Sigmoid colon (tissue), 7 donors: ENCODE results near the gene PKHD1. TPM values are rescaled to one million over a fixed set of nuclear protein-coding genes. Genes with fewer than 3 reads are reported as not detected.

Source experiments
- DNase-seq: peaks from one replicate; pipeline ENCODE4 v3.0.0-alpha.2; 2019
- H3K27ac ChIP-seq, 4 donors: fragments of 200-600 bp; sonication (generic); one replicate each; pipeline ENCODE4 v1.5.1; 2016 to 2019; ENCODE audit warnings: mild to moderate bottlenecking in 1 of 4
- H3K27me3 ChIP-seq, 3 donors: fragments of 200-600 bp; sonication (generic); one replicate each; pipeline ENCODE4 v1.5.1; 2019; ENCODE audit warnings: mild to moderate bottlenecking in 1 of 3
- H3K36me3 ChIP-seq, 4 donors: fragments of 200-600 bp; sonication (generic); one replicate each; pipeline ENCODE4 v1.5.1; 2016 to 2019
- H3K4me1 ChIP-seq, 4 donors: fragments of 200-600 bp; sonication (generic); one replicate each; pipeline ENCODE4 v1.5.1; 2017 to 2019
- H3K4me3 ChIP-seq, 4 donors: fragments of 200-600 bp; sonication (generic); one replicate each; pipeline ENCODE4 v1.5.1; 2017 to 2019; ENCODE audit warnings: mild to moderate bottlenecking in 2 of 4, moderate library complexity in 1 of 4
- H3K9me3 ChIP-seq, 4 donors: fragments of 200-600 bp in 3 of 4; sonication (generic) in 3 of 4; one replicate each; pipeline versions ENCODE4 v1.5.1 to v1.6.1; 2013 to 2019
- EP300 ChIP-seq, 4 donors: sonication (generic); formaldehyde crosslinking; IDR thresholded peaks; one replicate each; pipeline ENCODE4 v1.6.1; 2017; ENCODE audit warnings: antibody characterized with exemption in 4 of 4
- POLR2A ChIP-seq, 2 donors: fragments of 450-650 bp; IDR thresholded peaks; one replicate each; pipeline ENCODE4 v1.6.1; 2016; ENCODE audit warnings: antibody characterized with exemption in 2 of 2, mild to moderate bottlenecking in 2 of 2, moderate library complexity in 2 of 2
- POLR2AphosphoS5 ChIP-seq, 4 donors: sonication (generic); formaldehyde crosslinking; IDR thresholded peaks; one replicate each; pipeline ENCODE4 v1.6.1; 2017; ENCODE audit warnings: antibody characterized with exemption in 4 of 4
- WGBS, 2 donors: extraction: QIAGEN DNeasy Blood & Tissue Kit; methylation state at CpG; one replicate each; pipeline ENCODE4 v1.1.7; 2013; 5-methylcytosine and 5-hydroxymethylcytosine counted together
- intact Hi-C: fragments of 100-400 bp; cut with DNase I; formaldehyde crosslinking; loops from one replicate; pipeline ENCODE4 v1.15.1; 2023
- polyA plus RNA-seq, 3 donors: library from polyadenylated mRNA; stranded (reverse); fragments of 200-250 nt; gene quantifications; one replicate each; pipeline ENCODE4 v1.2.3, GENCODE V29; 2013
- total RNA-seq, 4 donors: library from RNA; depleted of rRNA; stranded (reverse); fragments of >200 nt; gene quantifications; one replicate each; pipeline ENCODE4 v1.1.0, GENCODE V29; 2016
- TF ChIP-seq, protein P1 (sequence below), 4 experiments: fragments of 450-650 bp in 3 of 4; fragments of 200-600 bp in 1 of 4; IDR thresholded peaks; one replicate each; pipeline ENCODE4 v1.5.1; 2016 to 2019; ENCODE audit warnings: antibody characterized with exemption in 4 of 4, mild to moderate bottlenecking in 3 of 4, moderate library complexity in 2 of 4
- donor health status: healthy with polysubstance abuse.
- donor health status: Bipolar disorder and iron deficiency.
- donor health status: healthy.

Gene PKHD1
- total and polyA plus RNA-seq, 7 donors: under 0.01 to 0.66 (median under 0.01) TPM; not detected in 2

GRCh38 chr6:51702851-51703250 is 384.6 kb downstream of the PKHD1 start:
- intact Hi-C loops: no loop called here
- Histone ChIP-seq H3K36me3 (no peaks in the 10 kb centered on the region), H3K4me1 (no peaks in the 10 kb centered on the region), H3K27ac (no peak overlapping the region), H3K27me3 (no peaks in the 10 kb centered on the region), H3K9me3 (no peaks in the 10 kb centered on the region), H3K4me3 (no peak overlapping the region)
- 7 to 47% methylated on average over 2 of the region's 2 CpGs for WGBS, 2 donors
- no peak for DNase-seq
- TF ChIP-seq POLR2A (IDR thresholded peaks at IDR 0.05) (no peak), EP300 (IDR thresholded peaks at IDR 0.05) (no peak), POLR2AphosphoS5 (IDR thresholded peaks at IDR 0.05) (no peak)

GRCh38 chr6:51684603-51685002 is 402.8 kb downstream of the PKHD1 start:
- Histone ChIP-seq H3K9me3 (no peaks in the 10 kb centered on the region), H3K27me3 (no peaks in the 10 kb centered on the region), H3K4me1 (peaks cover 0 to 3% (median 0%) of the 10 kb centered on the region in 4 donors), H3K4me3 (no peak overlapping the region), H3K36me3 (no peaks in the 10 kb centered on the region), H3K27ac (no peak overlapping the region)
- DNase-seq: no peak
- no peak for TF ChIP-seq POLR2A (IDR thresholded peaks at IDR 0.05)
- TF ChIP-seq EP300 (IDR thresholded peaks at IDR 0.05): no peak
- no peak for TF ChIP-seq POLR2AphosphoS5 (IDR thresholded peaks at IDR 0.05)
- TF ChIP-seq, protein P1, sequence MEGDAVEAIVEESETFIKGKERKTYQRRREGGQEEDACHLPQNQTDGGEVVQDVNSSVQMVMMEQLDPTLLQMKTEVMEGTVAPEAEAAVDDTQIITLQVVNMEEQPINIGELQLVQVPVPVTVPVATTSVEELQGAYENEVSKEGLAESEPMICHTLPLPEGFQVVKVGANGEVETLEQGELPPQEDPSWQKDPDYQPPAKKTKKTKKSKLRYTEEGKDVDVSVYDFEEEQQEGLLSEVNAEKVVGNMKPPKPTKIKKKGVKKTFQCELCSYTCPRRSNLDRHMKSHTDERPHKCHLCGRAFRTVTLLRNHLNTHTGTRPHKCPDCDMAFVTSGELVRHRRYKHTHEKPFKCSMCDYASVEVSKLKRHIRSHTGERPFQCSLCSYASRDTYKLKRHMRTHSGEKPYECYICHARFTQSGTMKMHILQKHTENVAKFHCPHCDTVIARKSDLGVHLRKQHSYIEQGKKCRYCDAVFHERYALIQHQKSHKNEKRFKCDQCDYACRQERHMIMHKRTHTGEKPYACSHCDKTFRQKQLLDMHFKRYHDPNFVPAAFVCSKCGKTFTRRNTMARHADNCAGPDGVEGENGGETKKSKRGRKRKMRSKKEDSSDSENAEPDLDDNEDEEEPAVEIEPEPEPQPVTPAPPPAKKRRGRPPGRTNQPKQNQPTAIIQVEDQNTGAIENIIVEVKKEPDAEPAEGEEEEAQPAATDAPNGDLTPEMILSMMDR (IDR thresholded peaks at IDR 0.05): no peak
- intact Hi-C loops: no loop called here

DNA sequence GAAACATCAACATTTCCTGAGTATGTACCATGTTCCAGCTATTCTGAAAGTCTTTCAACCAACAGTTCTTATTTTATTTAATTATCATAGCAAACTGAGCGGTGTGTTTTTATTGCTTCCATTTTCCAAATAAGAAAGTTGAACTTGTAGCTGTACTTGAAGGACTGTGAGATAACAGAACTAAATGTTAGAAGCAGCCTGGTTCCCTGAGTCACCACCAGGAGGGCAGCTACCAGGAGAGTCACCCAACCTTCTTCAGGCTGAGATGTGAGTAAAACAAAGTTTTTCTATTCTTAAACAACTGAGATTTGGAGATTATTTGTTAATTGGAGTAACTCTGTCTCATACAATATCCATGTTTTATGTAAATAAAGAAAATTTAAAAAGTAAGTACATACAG is 403.4 kb downstream of the PKHD1 start:
- Histone ChIP-seq H3K27me3 (no peaks in the 10 kb centered on the region), H3K36me3 (no peaks in the 10 kb centered on the region), H3K9me3 (no peaks in the 10 kb centered on the region), H3K27ac (no peak overlapping the region), H3K4me3 (no peak overlapping the region), H3K4me1 (peaks cover 0 to 9% (median 0%) of the 10 kb centered on the region in 4 donors)
- no peak for TF ChIP-seq EP300 (IDR thresholded peaks at IDR 0.05)
- no peak for TF ChIP-seq POLR2AphosphoS5 (IDR thresholded peaks at IDR 0.05)
- TF ChIP-seq POLR2A (IDR thresholded peaks at IDR 0.05): no peak
- TF ChIP-seq, protein P1 (IDR thresholded peaks at IDR 0.05): no peak
- WGBS, 2 donors: 83 to 90% methylated on average over 1 of the region's 1 CpG
- intact Hi-C loops: no loop called here
- DNase-seq: no peak

GRCh38 chr6:51678905-51679620 is 408.4 kb downstream of the PKHD1 start:
- peaks cover 0 to 12% (median 0%) of the 10 kb centered on the region in 4 donors for H3K4me1 ChIP-seq
- no peak for DNase-seq
- WGBS, 2 donors: 6 to 20% methylated on average over 5 of the region's 5 CpGs
- H3K36me3 ChIP-seq: no peaks in the 10 kb centered on the region
- no peak overlapping the region for H3K27ac ChIP-seq
- H3K4me3 ChIP-seq: no peak overlapping the region
- no peaks in the 10 kb centered on the region for H3K27me3 ChIP-seq
- H3K9me3 ChIP-seq: no peaks in the 10 kb centered on the region
- TF ChIP-seq POLR2AphosphoS5 (IDR thresholded peaks at IDR 0.05): no peak
- intact Hi-C loops: no loop called here

GRCh38 chr6:51678274-51678673 is 409.1 kb downstream of the PKHD1 start:
- 26 to 72% methylated on average over 1 of the region's 1 CpG for WGBS, 2 donors
- H3K27ac ChIP-seq: no peak overlapping the region
- peaks cover 0 to 12% (median 0%) of the 10 kb centered on the region in 4 donors for H3K4me1 ChIP-seq
- H3K36me3 ChIP-seq: no peaks in the 10 kb centered on the region
- intact Hi-C loops: no loop called here
- no peaks in the 10 kb centered on the region for H3K9me3 ChIP-seq
- TF ChIP-seq POLR2A (IDR thresholded peaks at IDR 0.05) (no peak), POLR2AphosphoS5 (IDR thresholded peaks at IDR 0.05) (no peak), EP300 (IDR thresholded peaks at IDR 0.05) (no peak)
- TF ChIP-seq, protein P1 (IDR thresholded peaks at IDR 0.05): no peak
- no peak overlapping the region for H3K4me3 ChIP-seq
- no peaks in the 10 kb centered on the region for H3K27me3 ChIP-seq
- no peak for DNase-seq

DNA sequence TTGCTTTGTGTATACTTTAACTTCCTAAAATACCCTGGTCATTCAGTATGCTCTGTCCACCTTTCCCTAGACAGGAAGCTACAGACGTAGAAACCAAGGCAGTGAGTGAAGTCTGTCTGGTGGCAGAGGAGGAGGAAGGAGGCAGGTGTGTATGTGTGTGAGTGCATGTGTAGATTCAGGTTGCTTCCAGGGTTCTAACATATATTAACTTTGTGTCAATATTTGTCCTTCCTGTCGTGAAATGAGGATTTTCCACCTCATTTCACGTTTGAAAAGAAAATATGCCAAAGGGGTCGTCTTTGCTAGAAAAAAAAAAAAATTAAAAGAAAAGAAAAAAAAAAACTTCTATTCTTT is 411.5 kb downstream of the PKHD1 start:
- intact Hi-C loops: no loop called here
- H3K27ac ChIP-seq: no peak overlapping the region
- H3K27me3 ChIP-seq: no peaks in the 10 kb centered on the region
- 15 to 52% methylated on average over 4 of the region's 4 CpGs for WGBS, 2 donors
- peaks cover 0 to 12% (median 0%) of the 10 kb centered on the region in 4 donors for H3K4me1 ChIP-seq
- no peak overlapping the region for H3K4me3 ChIP-seq
- H3K9me3 ChIP-seq: no peaks in the 10 kb centered on the region
- TF ChIP-seq POLR2A (IDR thresholded peaks at IDR 0.05) (no peak), POLR2AphosphoS5 (IDR thresholded peaks at IDR 0.05) (no peak), EP300 (IDR thresholded peaks at IDR 0.05) (no peak)
- TF ChIP-seq, protein P1 (IDR thresholded peaks at IDR 0.05): no peak
- no peaks in the 10 kb centered on the region for H3K36me3 ChIP-seq
- DNase-seq: no peak
